Stimulated activated CD8-positive, alpha-beta memory T cell treated with anti-CD3 and anti-CD28 coated beads, Interleukin-7, amount 100 ng/mL, for 24 hours (primary cell): Measurements from ENCODE around the gene TSSK2.

Experiments
- DNase-seq: peaks from one replicate; pipeline ENCODE4 v3.0.0-alpha.2; 2020; ENCODE audit warnings: low read depth

Gene TSSK2

GRCh38 chr22:19106886-19107729 lies 24.0 kb upstream of the TSSK2 start:
- no peak for DNase-seq

- no peak for DNase-seq
These were observed 23.4 kb upstream of the TSSK2 start for GRCh38 chr22:19107730-19108074.

GRCh38 chr22:19108807-19109197 lies 22.3 kb upstream of the TSSK2 start:
- no peak for DNase-seq

- no peak for DNase-seq
These were observed 21.7 kb upstream of the TSSK2 start for GRCh38 chr22:19109198-19110063.

- DNase-seq = no peak
These were observed 21.0 kb upstream of the TSSK2 start for GRCh38 chr22:19110064-19110458.

GRCh38 chr22:19110646-19111045 lies 20.5 kb upstream of the TSSK2 start:
- DNase-seq = no peak

- DNase-seq = no peak
These were observed 20.0 kb upstream of the TSSK2 start for GRCh38 chr22:19111140-19111539.

- no peak for DNase-seq
These were observed 19.5 kb upstream of the TSSK2 start for GRCh38 chr22:19111584-19111983.

GRCh38 chr22:19113429-19113828 lies 17.7 kb upstream of the TSSK2 start:
- no peak for DNase-seq

- no peak for DNase-seq
These were observed 16.0 kb upstream of the TSSK2 start for GRCh38 chr22:19114984-19115552.

GRCh38 chr22:19115628-19116027 lies 15.5 kb upstream of the TSSK2 start:
- DNase-seq = no peak

- no peak for DNase-seq
These were observed 14.0 kb upstream of the TSSK2 start for GRCh38 chr22:19117111-19117512.

GRCh38 chr22:19118329-19118880 lies 12.7 kb upstream of the TSSK2 start:
- no peak for DNase-seq

- no peak for DNase-seq
These were observed 11.2 kb upstream of the TSSK2 start for GRCh38 chr22:19119949-19120348.

- DNase-seq = no peak
These were observed 10.1 kb upstream of the TSSK2 start for GRCh38 chr22:19120829-19121630.

- DNase-seq = no peak
These were observed 9.4 kb upstream of the TSSK2 start for GRCh38 chr22:19121631-19122142.

- peak; percentile 87 for DNase-seq
These were observed 8.9 kb upstream of the TSSK2 start, which contains the start of gene DGCR2 for GRCh38 chr22:19122143-19122751. Gene DGCR2, minus strand, starts transcription at chr22:19122412. Its CDS starts 206 bp downstream, at chr22:19122206.

- DNase-seq = no peak
These were observed 8.2 kb upstream of the TSSK2 start for GRCh38 chr22:19122752-19123492.

GRCh38 chr22:19123936-19124335 lies 7.2 kb upstream of the TSSK2 start:
- DNase-seq = no peak

- DNase-seq = no peak
These were observed 6.7 kb upstream of the TSSK2 start for GRCh38 chr22:19124377-19124776.
